ENCODE results near the gene RAI1.

RAI1 gene

GRCh38 chr17:17755715-17756114, 74.5 kb downstream of the RAI1 start:
- Histone ChIP-seq H3K4me1 (peaks cover 8% of the 10 kb centered on the region), H3K9me3 (ENCODE audit: control insufficient read depth, low read length) (no peaks in the 10 kb centered on the region), H3K27ac (no peak overlapping the region), H3K79me2 (peaks cover 71% of the 10 kb centered on the region), H3K9ac (no peak overlapping the region), H3K4me3 (ENCODE audit: low read depth, low read length) (no peak overlapping the region), H2AFZ (no peak overlapping the region), H3K27me3 (ENCODE audit: control insufficient read depth, insufficient read depth, low read length) (no peaks in the 10 kb centered on the region), H3K36me3 (ENCODE audit: control insufficient read depth, insufficient read depth, low read length) (no peaks in the 10 kb centered on the region), H3K4me2 (ENCODE audit: low read length) (no peak overlapping the region)
- TF ChIP-seq CTCF (IDR thresholded peaks at IDR 0.05) = no peak

- H3K9ac ChIP-seq = no peak overlapping the region
- H3K4me3 ChIP-seq (ENCODE audit: low read depth, low read length) = no peak overlapping the region
- TF ChIP-seq CTCF (IDR thresholded peaks at IDR 0.05) = no peak
- H3K79me2 ChIP-seq = peaks cover 84% of the 10 kb centered on the region
- H2AFZ ChIP-seq = no peak overlapping the region
- no peak overlapping the region for H3K4me2 ChIP-seq (ENCODE audit: low read length)
- peaks cover 3% of the 10 kb centered on the region for H3K4me1 ChIP-seq
- no peak overlapping the region for H3K27ac ChIP-seq
- no peaks in the 10 kb centered on the region for H3K36me3 ChIP-seq (ENCODE audit: control insufficient read depth, insufficient read depth, low read length)
- no peaks in the 10 kb centered on the region for H3K9me3 ChIP-seq (ENCODE audit: control insufficient read depth, low read length)
- no peaks in the 10 kb centered on the region for H3K27me3 ChIP-seq (ENCODE audit: control insufficient read depth, insufficient read depth, low read length)
These were observed 76.1 kb downstream of the RAI1 start for GRCh38 chr17:17757391-17757791.

- TF ChIP-seq CTCF (IDR thresholded peaks at IDR 0.05) = no peak
- Histone ChIP-seq H3K9me3 (ENCODE audit: control insufficient read depth, low read length) (no peaks in the 10 kb centered on the region), H3K9ac (no peak overlapping the region), H2AFZ (no peak overlapping the region), H3K27me3 (ENCODE audit: control insufficient read depth, insufficient read depth, low read length) (no peaks in the 10 kb centered on the region), H3K27ac (no peak overlapping the region), H3K4me3 (ENCODE audit: low read depth, low read length) (no peak overlapping the region), H3K79me2 (peaks cover 78% of the 10 kb centered on the region), H3K4me2 (ENCODE audit: low read length) (no peak overlapping the region), H3K36me3 (ENCODE audit: control insufficient read depth, insufficient read depth, low read length) (no peaks in the 10 kb centered on the region), H3K4me1 (no peaks in the 10 kb centered on the region)
These were observed 76.9 kb downstream of the RAI1 start for GRCh38 chr17:17757956-17758845.

- no peaks in the 10 kb centered on the region for H3K4me1 ChIP-seq
- no peak overlapping the region for H3K9ac ChIP-seq
- H3K36me3 ChIP-seq (ENCODE audit: control insufficient read depth, insufficient read depth, low read length) = no peaks in the 10 kb centered on the region
- H3K79me2 ChIP-seq = peaks cover 83% of the 10 kb centered on the region
- H3K4me2 ChIP-seq (ENCODE audit: low read length) = no peak overlapping the region
- no peak overlapping the region for H2AFZ ChIP-seq
- H3K27me3 ChIP-seq (ENCODE audit: control insufficient read depth, insufficient read depth, low read length) = no peaks in the 10 kb centered on the region
- H3K27ac ChIP-seq = no peak overlapping the region
- H3K4me3 ChIP-seq (ENCODE audit: low read depth, low read length) = no peak overlapping the region
- TF ChIP-seq CTCF (IDR thresholded peaks at IDR 0.05) = no peak
- H3K9me3 ChIP-seq (ENCODE audit: control insufficient read depth, low read length) = no peaks in the 10 kb centered on the region
These were observed 77.8 kb downstream of the RAI1 start for GRCh38 chr17:17758941-17759563.
